Ishikawa (cell line): Measurements from ENCODE around the gene ASCL2.

Experiments used
- CEBPB ChIP-seq: IDR thresholded peaks from 2 replicates; pipeline ENCODE4 v1.6.1; 2012
- CREB1 ChIP-seq: IDR thresholded peaks from 2 replicates; pipeline ENCODE4 v1.6.1; 2012; ENCODE audit warnings: low read depth
- EGR1 ChIP-seq: IDR thresholded peaks from 2 replicates; pipeline ENCODE4 v1.6.1; 2012
- EP300 ChIP-seq: IDR thresholded peaks from 2 replicates; pipeline ENCODE4 v1.6.1; 2012; ENCODE audit warnings: borderline replicate concordance
- FOXM1 ChIP-seq: IDR thresholded peaks from 2 replicates; pipeline ENCODE4 v1.6.1; 2012; ENCODE audit warnings: low read depth, borderline replicate concordance
- MAX ChIP-seq: IDR thresholded peaks from 2 replicates; pipeline ENCODE4 v1.6.1; 2012
- NFIC ChIP-seq: IDR thresholded peaks from 2 replicates; pipeline ENCODE4 v1.6.1; 2012
- RAD21 ChIP-seq: IDR thresholded peaks from 2 replicates; pipeline ENCODE4 v1.6.1; 2012; ENCODE audit warnings: low read depth
- REST ChIP-seq: IDR thresholded peaks from 2 replicates; pipeline ENCODE4 v1.6.1; 2012; ENCODE audit warnings: low read depth, mild to moderate bottlenecking
- TAF1 ChIP-seq: IDR thresholded peaks from 2 replicates; pipeline ENCODE4 v1.6.1; 2012; ENCODE audit warnings: low read depth, mild to moderate bottlenecking
- TCF12 ChIP-seq: IDR thresholded peaks from 2 replicates; pipeline ENCODE4 v1.6.1; 2012; ENCODE audit warnings: low read depth
- TEAD4 ChIP-seq: IDR thresholded peaks from 2 replicates; pipeline ENCODE4 v1.6.1; 2012
- USF1 ChIP-seq: IDR thresholded peaks from 2 replicates; pipeline ENCODE4 v1.6.1; 2012
- YY1 ChIP-seq: IDR thresholded peaks from 2 replicates; pipeline ENCODE4 v1.6.1; 2012; ENCODE audit warnings: low read depth
- ZBTB7A ChIP-seq: IDR thresholded peaks from 2 replicates; pipeline ENCODE4 v1.6.1; 2012; ENCODE audit warnings: low read depth

The ASCL2 gene

GRCh38 chr11:2251138-2251537 is 19.2 kb downstream of the ASCL2 start:
- TF ChIP-seq ZBTB7A (no peak), EP300 (no peak), TCF12 (no peak), NFIC (no peak), TAF1 (no peak), YY1 (no peak), MAX (no peak), TEAD4 (no peak), USF1 (no peak), REST (no peak)

GRCh38 chr11:2250485-2250884 is 19.9 kb downstream of the ASCL2 start:
- TF ChIP-seq USF1 = no peak
- TF ChIP-seq TCF12 = no peak
- TF ChIP-seq NFIC = no peak
- TF ChIP-seq EGR1 = no peak
- TF ChIP-seq CREB1 = no peak
- no peak for TF ChIP-seq MAX
- TF ChIP-seq TEAD4 = no peak
- no peak for TF ChIP-seq CEBPB
- no peak for TF ChIP-seq ZBTB7A
- no peak for TF ChIP-seq YY1

- TF ChIP-seq NFIC (no peak), REST (no peak), YY1 (no peak), TCF12 (no peak), FOXM1 (no peak), TAF1 (no peak), TEAD4 (no peak), CEBPB (no peak), USF1 (no peak), MAX (no peak), RAD21 (no peak), EP300 (no peak), EGR1 (no peak), ZBTB7A (no peak)
Measured at GRCh38 chr11:2250041-2250440, 20.3 kb downstream of the ASCL2 start.

- no peak for TF ChIP-seq TEAD4
Measured at GRCh38 chr11:2249189-2249916, 21.0 kb downstream of the ASCL2 start.

- TF ChIP-seq CREB1 (no peak), FOXM1 (no peak), RAD21 (no peak), MAX (no peak), CEBPB (no peak), USF1 (no peak), ZBTB7A (no peak), TEAD4 (no peak), YY1 (no peak), TAF1 (no peak), REST (no peak), NFIC (no peak), EP300 (no peak), EGR1 (no peak), TCF12 (no peak)
Measured at GRCh38 chr11:2248762-2249161, 21.6 kb downstream of the ASCL2 start.
